GM18951 (cell line): ENCODE data around the gene CCL15.

Experiments used
- POLR2A ChIP-seq: IDR thresholded peaks from 4 replicates; pipeline ENCODE4 v1.6.1; 2011; ENCODE audit warnings: mild to moderate bottlenecking; ENCODE audit not compliant: insufficient read length, insufficient read depth; ENCODE audit errors: extremely low read depth
- in situ Hi-C: fragments of 300-500 bp; cut with MboI; formaldehyde crosslinking; loops from one replicate; pipeline ENCODE4 v1.12.0; 2022; ENCODE audit warnings: low sequenced_read_pairs, mixed read lengths, inconsistent platforms; ENCODE audit not compliant: unreplicated experiment

The CCL15 gene

GRCh38 chr17:35949401-35949800 lies 52.0 kb downstream of the CCL15 start:
- no peak for TF ChIP-seq POLR2A
- in situ Hi-C loops, result no loop called here

GRCh38 chr17:35948092-35948491 lies 53.3 kb downstream of the CCL15 start:
- TF ChIP-seq POLR2A, result no peak
- in situ Hi-C loops, result no loop called here
